ENCODE measurements around the gene FAM131B. TPM values are rescaled to one million over a fixed set of nuclear protein-coding genes. Genes with fewer than 3 reads are reported as not detected.
"Not testable (repeated sequence)": the region's sequence is repeated elsewhere in the genome, so short reads cannot be mapped to it uniquely, and the experiment has no call there.

FAM131B gene
- total RNA-seq (2014; rRNA removed): 1.1 and 1.5 TPM in 2 replicates
- 1.3 TPM for polyA plus RNA-seq (2012)

- DNase-seq (ENCODE audit: low read depth): no peak
These were observed at the start of gene FAM131B for GRCh38 chr7:143362131-143363015. Gene FAM131B (minus strand): TSS chr7:143362713. CDS start chr7:143362603, 110 bp downstream.

DNA sequence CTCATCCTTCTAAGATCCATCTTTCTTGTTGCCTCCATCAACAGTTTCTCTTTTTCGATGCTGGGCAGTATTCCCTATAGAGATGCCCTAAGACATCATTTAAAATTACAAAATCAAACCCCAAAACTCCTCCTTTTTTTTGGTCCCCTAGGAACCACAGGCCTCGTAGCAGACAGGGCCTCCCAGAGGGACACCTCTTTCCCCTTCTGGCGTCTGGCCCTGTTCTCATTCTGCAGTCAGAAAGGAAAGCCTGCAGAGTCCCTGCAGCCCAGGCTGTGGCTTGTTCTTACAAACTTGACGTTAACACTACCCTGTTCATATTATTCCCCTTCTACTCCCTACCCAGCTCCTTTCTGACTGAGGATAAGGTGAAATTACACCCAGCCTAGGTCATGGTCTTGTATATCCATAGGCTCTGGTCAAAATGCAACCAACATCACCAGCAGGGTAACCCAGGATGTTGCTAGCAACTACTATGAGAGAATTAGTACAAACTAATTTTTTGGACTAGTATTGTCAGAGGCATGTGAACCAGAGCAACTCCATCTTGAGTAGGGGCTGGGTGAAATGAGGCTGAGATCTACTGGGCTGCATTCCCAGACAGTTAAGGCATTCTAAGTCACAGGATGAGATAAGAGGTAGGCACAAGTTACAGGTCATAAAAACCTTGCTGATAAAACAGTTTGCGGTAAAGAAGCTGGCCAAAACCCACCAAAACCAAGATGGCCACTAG, 49.6 kb upstream of the FAM131B start:
- no peak for DNase-seq (ENCODE audit: low read depth)

- no peak for DNase-seq (ENCODE audit: low read depth)
These were observed 48.0 kb upstream of the FAM131B start for GRCh38 chr7:143410521-143411004.

- no peak for DNase-seq (ENCODE audit: low read depth)
These were observed 46.4 kb upstream of the FAM131B start, which contains the start of gene EPHA1 for GRCh38 chr7:143408686-143409561. Gene EPHA1 (minus strand): TSS chr7:143408856. CDS start chr7:143408805, 51 bp downstream.

GRCh38 chr7:143408252-143408685, 45.8 kb upstream of the FAM131B start:
- DNase-seq (ENCODE audit: low read depth): no peak

GRCh38 chr7:143407287-143408251, 45.1 kb upstream of the FAM131B start:
- DNase-seq (ENCODE audit: low read depth): no peak

DNA sequence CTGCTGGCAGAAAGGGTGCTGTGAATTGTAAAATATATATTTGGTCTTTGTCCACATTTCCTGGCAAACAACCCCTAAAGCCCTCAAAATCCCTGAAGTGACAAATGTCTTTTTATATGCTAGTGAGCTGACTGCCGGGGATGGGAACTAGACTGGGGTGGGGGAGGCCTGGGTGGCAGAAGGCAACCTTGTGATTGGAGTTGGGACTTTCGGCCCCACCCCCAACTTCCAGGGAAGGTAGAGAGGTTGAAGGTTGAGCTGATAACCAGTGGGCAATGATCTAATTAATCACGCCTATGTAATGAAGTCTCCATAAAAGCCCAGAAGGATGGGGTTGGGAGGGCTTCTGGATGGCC, 43.5 kb upstream of the FAM131B start:
- no peak for DNase-seq (ENCODE audit: low read depth)

DNA sequence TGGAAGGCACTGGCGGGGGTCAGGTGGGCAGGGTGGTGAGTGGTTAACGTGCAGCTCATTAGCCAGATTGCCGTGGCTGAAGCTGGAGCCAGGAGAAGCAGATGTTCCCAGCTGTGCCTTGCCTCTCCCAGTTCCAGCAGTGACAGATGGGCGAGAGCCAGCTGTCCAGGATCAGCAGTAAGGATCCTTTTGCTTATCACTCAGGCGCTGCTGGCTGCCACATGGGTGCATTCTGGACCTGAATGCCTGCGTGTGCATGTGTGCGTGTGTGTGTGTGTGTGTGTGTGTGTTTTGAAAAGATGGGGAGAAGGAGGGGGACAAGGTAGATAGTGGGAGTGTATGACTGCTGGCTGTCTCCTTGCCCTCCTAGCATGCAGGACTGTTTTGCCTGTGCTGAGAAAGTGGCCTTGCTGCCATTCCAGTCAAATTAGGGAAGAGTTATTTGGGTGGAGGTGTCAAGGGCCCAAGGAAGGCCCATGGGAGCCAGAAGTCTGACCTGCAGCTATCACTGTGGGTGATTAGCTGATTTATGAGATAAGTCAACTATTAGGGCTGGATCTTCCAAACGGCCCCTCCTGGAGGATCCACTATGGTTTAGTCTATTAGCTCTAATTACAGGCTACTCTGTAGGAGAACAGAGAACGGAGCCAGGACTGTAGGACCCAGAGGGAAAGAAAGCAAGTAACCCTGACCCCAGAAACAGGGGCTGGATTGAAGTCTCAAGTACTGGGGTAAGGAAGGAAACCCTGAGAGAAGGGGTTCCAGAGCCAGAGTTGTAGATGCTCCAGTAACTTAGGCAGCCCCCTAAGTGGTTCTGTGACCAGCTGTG, 42.9 kb upstream of the FAM131B start:
- peak; percentile 38 for DNase-seq (ENCODE audit: low read depth)

- DNase-seq (ENCODE audit: low read depth): not testable (repeated sequence)
These were observed 39.7 kb upstream of the FAM131B start for GRCh38 chr7:143402233-143402632.

GRCh38 chr7:143401265-143401664, 38.8 kb upstream of the FAM131B start:
- no peak for DNase-seq (ENCODE audit: low read depth)

DNA sequence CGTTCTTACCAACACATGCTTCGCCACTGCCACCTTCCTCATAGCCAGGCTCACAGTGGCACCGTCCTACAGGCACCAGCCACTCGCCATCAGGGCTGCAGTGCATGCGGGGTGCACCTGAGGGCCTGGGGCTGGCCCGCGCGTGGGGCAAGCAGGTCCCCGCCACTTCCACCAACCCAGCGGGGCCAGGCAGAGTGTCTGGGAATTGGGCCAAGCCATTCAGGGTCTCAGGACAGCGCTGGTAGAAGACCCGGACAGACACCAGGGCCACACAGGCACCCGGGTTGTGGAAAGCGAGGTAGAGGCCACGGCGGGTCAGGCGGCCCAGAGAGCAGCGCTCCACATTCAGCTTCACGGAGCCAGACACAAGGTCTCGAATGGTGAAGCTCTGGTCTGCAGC, 37.1 kb upstream of the FAM131B start:
- no peak for DNase-seq (ENCODE audit: low read depth)

DNA sequence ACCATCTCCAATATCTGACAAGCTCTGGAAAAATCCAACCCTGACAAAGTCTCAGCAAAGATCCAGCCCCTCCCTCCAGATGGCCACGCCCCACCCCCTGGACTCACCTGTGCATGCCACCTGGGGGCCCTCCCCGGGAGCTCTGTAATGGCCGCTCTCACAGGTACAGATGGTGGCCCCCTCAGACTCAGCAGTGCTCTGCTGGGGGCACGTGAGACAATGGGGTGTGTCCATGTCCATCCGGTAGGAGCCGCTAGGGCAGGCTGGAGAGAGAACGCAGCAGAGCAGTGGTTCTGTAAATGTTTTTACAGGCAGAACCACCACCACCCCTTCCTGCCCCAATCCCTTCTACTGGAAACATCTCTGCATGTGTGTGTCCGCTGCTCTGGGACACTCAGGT, 36.6 kb upstream of the FAM131B start:
- no peak for DNase-seq (ENCODE audit: low read depth)

- no peak for DNase-seq (ENCODE audit: low read depth)
These were observed 36.1 kb upstream of the FAM131B start for GRCh38 chr7:143398616-143399015.

- no peak for DNase-seq (ENCODE audit: low read depth)
These were observed 35.4 kb upstream of the FAM131B start for GRCh38 chr7:143397710-143398530.

GRCh38 chr7:143396625-143397556, 34.4 kb upstream of the FAM131B start:
- no peak for DNase-seq (ENCODE audit: low read depth)

GRCh38 chr7:143396182-143396581, 33.7 kb upstream of the FAM131B start:
- DNase-seq (ENCODE audit: low read depth): no peak

Measured in LHCN-M2 (cell line).